Ishikawa (cell line): Measurements from ENCODE around the gene KRT1.

Experiments
- CEBPB ChIP-seq: IDR thresholded peaks from 2 replicates; pipeline ENCODE4 v1.6.1; 2012
- CREB1 ChIP-seq: IDR thresholded peaks from 2 replicates; pipeline ENCODE4 v1.6.1; 2012; ENCODE audit warnings: low read depth
- EGR1 ChIP-seq: IDR thresholded peaks from 2 replicates; pipeline ENCODE4 v1.6.1; 2012
- EP300 ChIP-seq: IDR thresholded peaks from 2 replicates; pipeline ENCODE4 v1.6.1; 2012; ENCODE audit warnings: borderline replicate concordance
- FOXM1 ChIP-seq: IDR thresholded peaks from 2 replicates; pipeline ENCODE4 v1.6.1; 2012; ENCODE audit warnings: low read depth, borderline replicate concordance
- MAX ChIP-seq: IDR thresholded peaks from 2 replicates; pipeline ENCODE4 v1.6.1; 2012
- NFIC ChIP-seq: IDR thresholded peaks from 2 replicates; pipeline ENCODE4 v1.6.1; 2012
- RAD21 ChIP-seq: IDR thresholded peaks from 2 replicates; pipeline ENCODE4 v1.6.1; 2012; ENCODE audit warnings: low read depth
- REST ChIP-seq: IDR thresholded peaks from 2 replicates; pipeline ENCODE4 v1.6.1; 2012; ENCODE audit warnings: low read depth, mild to moderate bottlenecking
- TAF1 ChIP-seq: IDR thresholded peaks from 2 replicates; pipeline ENCODE4 v1.6.1; 2012; ENCODE audit warnings: low read depth, mild to moderate bottlenecking
- TCF12 ChIP-seq: IDR thresholded peaks from 2 replicates; pipeline ENCODE4 v1.6.1; 2012; ENCODE audit warnings: low read depth
- TEAD4 ChIP-seq: IDR thresholded peaks from 2 replicates; pipeline ENCODE4 v1.6.1; 2012
- USF1 ChIP-seq: IDR thresholded peaks from 2 replicates; pipeline ENCODE4 v1.6.1; 2012
- YY1 ChIP-seq: IDR thresholded peaks from 2 replicates; pipeline ENCODE4 v1.6.1; 2012; ENCODE audit warnings: low read depth
- ZBTB7A ChIP-seq: IDR thresholded peaks from 2 replicates; pipeline ENCODE4 v1.6.1; 2012; ENCODE audit warnings: low read depth

The KRT1 gene

GRCh38 chr12:52679875-52680274 lies 332 bp downstream of the KRT1 start:
- no peak for TF ChIP-seq TCF12
- TF ChIP-seq USF1: no peak
- no peak for TF ChIP-seq TAF1

- TF ChIP-seq NFIC: no peak
- no peak for TF ChIP-seq TCF12
- TF ChIP-seq REST: no peak
- TF ChIP-seq RAD21: no peak
- no peak for TF ChIP-seq YY1
- no peak for TF ChIP-seq TAF1
- TF ChIP-seq ZBTB7A: no peak
- no peak for TF ChIP-seq TEAD4
- no peak for TF ChIP-seq CREB1
- no peak for TF ChIP-seq USF1
Measured at GRCh38 chr12:52677671-52678070, 2.5 kb downstream of the KRT1 start.

- TF ChIP-seq TAF1 (no peak), USF1 (no peak), REST (no peak), MAX (no peak), RAD21 (no peak), CREB1 (no peak), ZBTB7A (no peak), YY1 (no peak), EP300 (no peak), NFIC (no peak), EGR1 (no peak), TCF12 (no peak), TEAD4 (no peak), FOXM1 (no peak), CEBPB (no peak)
Measured at GRCh38 chr12:52677126-52677525, 3.1 kb downstream of the KRT1 start.

- no peak for TF ChIP-seq REST
- no peak for TF ChIP-seq ZBTB7A
- TF ChIP-seq EGR1: no peak
- no peak for TF ChIP-seq TAF1
- no peak for TF ChIP-seq EP300
- TF ChIP-seq NFIC: no peak
- no peak for TF ChIP-seq FOXM1
- no peak for TF ChIP-seq RAD21
- TF ChIP-seq CREB1: no peak
- TF ChIP-seq TCF12: no peak
- no peak for TF ChIP-seq MAX
- TF ChIP-seq CEBPB: no peak
- TF ChIP-seq TEAD4: no peak
- TF ChIP-seq USF1: no peak
- TF ChIP-seq YY1: no peak
Measured at GRCh38 chr12:52676163-52676562, 4.0 kb downstream of the KRT1 start.
